ENCODE data around the gene ATXN2. TPM values are rescaled to one million over a fixed set of nuclear protein-coding genes. Genes with fewer than 3 reads are reported as not detected.

Gene ATXN2
- total and polyA plus RNA-seq, 9 of the 15 experiments (the other 6 are each of a cell fraction or from before 2014, with no cell fraction given): 16.8 to 67.8 (median 29.3) TPM

DNA sequence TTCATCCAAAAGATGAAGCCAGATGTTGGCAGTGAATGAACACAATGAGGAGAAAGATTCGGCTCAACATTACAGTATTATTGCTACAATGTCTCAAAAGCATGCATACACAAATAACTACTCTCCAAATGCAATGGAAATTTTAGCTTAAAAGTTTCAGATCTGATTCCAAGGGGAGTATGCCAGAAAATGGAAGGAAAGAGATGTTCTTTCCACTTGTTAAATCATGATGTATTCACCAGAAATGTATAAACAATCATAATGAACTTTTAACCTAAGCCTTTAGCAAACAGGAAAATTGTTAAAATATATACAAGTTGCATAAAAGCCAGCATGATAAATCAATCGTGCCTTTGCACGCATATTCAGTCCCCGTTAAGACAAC is 131.3 kb downstream of the ATXN2 start (continued):
- no peak for TF ChIP-seq MTA2 (IDR thresholded peaks at IDR 0.05; ENCODE audit: low read depth)
- TF ChIP-seq PHF20 (IDR thresholded peaks at IDR 0.05; ENCODE audit: partially characterized antibody): no peak
- no peak for TF ChIP-seq PYGO2 (tag; IDR thresholded peaks at IDR 0.05)

- no peaks in the 10 kb centered on the region for H4K20me1 ChIP-seq (replicated peaks; ENCODE audit: control insufficient read depth, insufficient read depth, low read length)
- H3K4me1 ChIP-seq (replicated peaks in 1 of 2; ENCODE audit: control insufficient read depth in 2 of 2, insufficient read depth in 2 of 2, low read length in 2 of 2): peaks cover 0 to 4% of the 10 kb centered on the region in 2 experiments; a peak in 1 of 5 replicates
- ATAC-seq (no peak; the same call in 2 of the 3 replicates), DNase-seq (ENCODE audit: extremely low read depth in 1 of 4, low spot score in 3 of 4) (no peak), FAIRE-seq (peak; percentile 67)
- peaks cover 81% of the 10 kb centered on the region for H3K36me3 ChIP-seq (ENCODE audit: control insufficient read depth, insufficient read depth, low read length)
- no peaks in the 10 kb centered on the region for H3K27me3 ChIP-seq (ENCODE audit: control insufficient read depth in 2 of 2, insufficient read depth in 2 of 2, low read length in 2 of 2)
- no peak overlapping the region for H3K9ac ChIP-seq (ENCODE audit: insufficient read depth in 1 of 2, low read depth in 2 of 2, low read length in 2 of 2)
- 89% methylated on average over 2 of the region's 3 CpGs for WGBS (ENCODE audit: insufficient coverage, low coverage, missing lambda C conversion rate)
- in situ Hi-C loops (cut with MboI): no loop called here
- H3K79me2 ChIP-seq (ENCODE audit: control insufficient read depth, insufficient read depth, low read length): no peaks in the 10 kb centered on the region; the same call in 2 of the 3 replicates
- no peak overlapping the region for H3K4me2 ChIP-seq (ENCODE audit: insufficient read depth, low read length)
- H3K9me1 ChIP-seq (ENCODE audit: control insufficient read depth, insufficient read depth, low read length): no peaks in the 10 kb centered on the region
- POLR2A ChIA-PET: no interaction called here
- H3K27ac ChIP-seq (ENCODE audit: extremely low read depth, low read depth, low read length): 0 out of 3 replicates have a peak overlapping the region, but pooled peaks have one; percentile 5
- H3K9me3 ChIP-seq (replicated peaks; ENCODE audit: control insufficient read depth, insufficient read depth, low read depth, low read length): no peaks in the 10 kb centered on the region
- BruUV-seq (replicated peaks): no TSS peak
- no peak overlapping the region for H2AFZ ChIP-seq (ENCODE audit: low read depth, low read length)
- intact Hi-C loops (cut with micrococcal nuclease): no loop called here
- H3K4me3 ChIP-seq: no peak overlapping the region
- CTCF ChIA-PET (ENCODE audit: low intra/inter-chr PET ratio): interaction anchor here (0.6 kb wide), 1 partner anchor 203 kb away, joined by 3 read pairs; no protein-coding TSS in a partner anchor
- TF ChIP-seq NFE2 (IDR thresholded peaks at IDR 0.05; ENCODE audit: low read depth) (peak; percentile 65), ETV6 (IDR thresholded peaks at IDR 0.05; ENCODE audit: borderline replicate concordance in 1 of 2, low read depth in 2 of 2, low read length in 1 of 2) (no peak), ETV6 (CRISPR knock-in tag; IDR thresholded peaks at IDR 0.05; ENCODE audit: borderline replicate concordance) (no peak), EGR1 (conservative IDR thresholded peaks at IDR 0.05) (0 out of 2 replicates have a peak, but pooled peaks have one; percentile 9), ZNF232 (CRISPR knock-in tag; IDR thresholded peaks at IDR 0.05) (no peak), ZBED1 (IDR thresholded peaks at IDR 0.05) (no peak), GATA2 (CRISPR knock-in tag; IDR thresholded peaks at IDR 0.05) (no peak), BHLHE40 (IDR thresholded peaks at IDR 0.05; ENCODE audit: low read length) (0 out of 2 replicates have a peak, but pooled peaks have one; percentile 34), ZNF316 (IDR thresholded peaks at IDR 0.05) (peak; percentile 20; the same call in 1 of the 2 replicates), CREB1 (IDR thresholded peaks at IDR 0.05) (no peak), CREB1 (CRISPR knock-in tag; IDR thresholded peaks at IDR 0.05) (no peak), MAFG (tag; conservative IDR thresholded peaks at IDR 0.05) (peak; percentile 73), FOXK2 (conservative IDR thresholded peaks at IDR 0.05 in 1 of 2, IDR thresholded peaks at IDR 0.05 in 1 of 2; ENCODE audit: low read depth in 2 of 2) (no peak), HCFC1 (IDR thresholded peaks at IDR 0.05; ENCODE audit: low read depth, low read length) (no peak), FOXJ3 (CRISPR knock-in tag; IDR thresholded peaks at IDR 0.05) (no peak), RBM14 (IDR thresholded peaks at IDR 0.05; ENCODE audit: borderline replicate concordance, insufficient read depth, low read depth, low read length) (no peak), ZNF589 (CRISPR knock-in tag; IDR thresholded peaks at IDR 0.05; ENCODE audit: low read depth) (no peak), CLOCK (CRISPR knock-in tag; IDR thresholded peaks at IDR 0.05; ENCODE audit: borderline replicate concordance) (no peak)
Observed at GRCh38 chr12:111467092-111467856, 131.8 kb downstream of the ATXN2 start.

All from K562 (cell line).